ENCODE measurements around the gene C16orf54.
A peak's percentile ranks its signal among the peaks of the same experiment; 100 is the strongest.
"Not testable (repeated sequence)": the region's sequence is repeated elsewhere in the genome, so short reads cannot be mapped to it uniquely, and the experiment has no call there.

Gene C16orf54
- total RNA-seq, result 14.9 to 214 reads per million in 2 experiments

- peak; percentile 93 for DNase-seq (ENCODE audit: low read depth)
Observed at GRCh38 chr16:29745853-29746345, at the start of gene C16orf54. Gene C16orf54 (minus strand): TSS chr16:29745990. CDS start chr16:29744951, 1,039 bp downstream.

GRCh38 chr16:29794231-29794710 is 48.5 kb upstream of the C16orf54 start:
- no peak for DNase-seq (ENCODE audit: low read depth)

GRCh38 chr16:29793153-29793552 is 47.4 kb upstream of the C16orf54 start:
- not testable (repeated sequence) for DNase-seq (ENCODE audit: low read depth)

- DNase-seq (ENCODE audit: low read depth), result no peak
Observed at GRCh38 chr16:29791845-29792807, 46.3 kb upstream of the C16orf54 start.

GRCh38 chr16:29790949-29791844 is 45.4 kb upstream of the C16orf54 start:
- DNase-seq (ENCODE audit: low read depth), result no peak

- peak; percentile 99 for DNase-seq (ENCODE audit: low read depth)
Observed at GRCh38 chr16:29790183-29790948, 44.6 kb upstream of the C16orf54 start, which contains the start of gene KIF22. Gene KIF22 (plus strand): TSS chr16:29790751. CDS start chr16:29790760, 9 bp downstream.

- no peak for DNase-seq (ENCODE audit: low read depth)
Observed at GRCh38 chr16:29789775-29790182, 44.0 kb upstream of the C16orf54 start.

- not testable (repeated sequence) for DNase-seq (ENCODE audit: low read depth)
Observed at GRCh38 chr16:29787155-29787554, 41.4 kb upstream of the C16orf54 start.

- peak; percentile 54 for DNase-seq (ENCODE audit: low read depth)
Observed at GRCh38 chr16:29784901-29785500, 39.2 kb upstream of the C16orf54 start.

- DNase-seq (ENCODE audit: low read depth), result no peak
Observed at GRCh38 chr16:29784157-29784556, 38.4 kb upstream of the C16orf54 start.

GRCh38 chr16:29783094-29783953 is 37.5 kb upstream of the C16orf54 start:
- not testable (repeated sequence) for DNase-seq (ENCODE audit: low read depth)

- no peak for DNase-seq (ENCODE audit: low read depth)
Observed at GRCh38 chr16:29779474-29779873, 33.7 kb upstream of the C16orf54 start.

GRCh38 chr16:29777576-29778350 is 32.0 kb upstream of the C16orf54 start, which contains the start of gene ZG16:
Gene ZG16 (plus strand): TSS chr16:29778256. CDS start chr16:29779267, 1,011 bp downstream.
- no peak for DNase-seq (ENCODE audit: low read depth)

GRCh38 chr16:29775742-29776408 is 30.1 kb upstream of the C16orf54 start:
- no peak for DNase-seq (ENCODE audit: low read depth)

GRCh38 chr16:29774730-29775129 is 28.9 kb upstream of the C16orf54 start:
- DNase-seq (ENCODE audit: low read depth), result no peak

GRCh38 chr16:29772330-29772729 is 26.5 kb upstream of the C16orf54 start:
- DNase-seq (ENCODE audit: low read depth), result not testable (repeated sequence)

- DNase-seq (ENCODE audit: low read depth), result no peak
Observed at GRCh38 chr16:29770250-29770929, 24.6 kb upstream of the C16orf54 start.

- no peak for DNase-seq (ENCODE audit: low read depth)
Observed at GRCh38 chr16:29769507-29769906, 23.7 kb upstream of the C16orf54 start.
